T-helper 9 cell (primary cell): Measurements from ENCODE around the gene SEMA3A.
"Not testable (repeated sequence)": the region's sequence is repeated elsewhere in the genome, so short reads cannot be mapped to it uniquely, and the experiment has no call there.

Experiments
- DNase-seq: peaks from one replicate; pipeline ENCODE4 v3.0.0-alpha.2; 2020

SEMA3A gene

DNA sequence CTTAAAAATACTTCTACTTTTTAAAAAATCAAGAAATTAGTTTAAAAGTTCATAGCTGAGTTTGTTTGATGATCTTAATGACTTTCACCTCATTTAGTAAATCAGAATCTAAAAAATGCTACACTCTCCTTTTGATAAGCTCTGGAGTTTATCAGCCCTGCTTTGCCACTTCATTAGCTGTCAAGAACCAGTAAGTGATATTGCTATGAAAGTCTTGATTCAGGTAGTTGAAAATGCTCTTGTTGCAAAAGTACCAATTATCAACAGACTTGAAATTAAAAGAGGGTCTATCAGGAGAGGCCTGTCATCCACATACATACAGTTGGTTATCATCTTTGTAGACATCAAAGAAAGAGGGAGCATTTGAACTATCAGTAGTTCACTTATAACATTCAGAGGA lies 41.6 kb downstream of the SEMA3A start:
- no peak for DNase-seq

DNA sequence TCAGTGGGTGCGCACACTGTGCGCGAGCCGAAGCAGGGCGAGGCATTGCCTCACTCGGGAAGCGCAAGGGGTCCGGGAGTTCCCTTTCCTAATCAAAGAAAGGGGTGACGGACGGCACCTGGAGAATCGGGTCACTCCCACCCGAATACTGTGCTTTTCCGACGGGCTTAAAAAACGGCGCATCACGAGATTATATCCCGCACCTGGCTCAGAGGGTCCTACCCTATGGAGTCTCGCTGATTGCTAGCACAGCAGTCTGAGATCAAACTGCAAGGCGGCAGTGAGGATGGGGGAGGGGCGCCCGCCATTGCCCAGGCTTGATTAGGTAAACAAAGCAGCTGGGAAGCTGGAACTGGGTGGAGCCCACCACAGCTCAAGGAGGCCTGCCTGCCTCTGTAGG lies 44.2 kb downstream of the SEMA3A start:
- not testable (repeated sequence) for DNase-seq

DNA sequence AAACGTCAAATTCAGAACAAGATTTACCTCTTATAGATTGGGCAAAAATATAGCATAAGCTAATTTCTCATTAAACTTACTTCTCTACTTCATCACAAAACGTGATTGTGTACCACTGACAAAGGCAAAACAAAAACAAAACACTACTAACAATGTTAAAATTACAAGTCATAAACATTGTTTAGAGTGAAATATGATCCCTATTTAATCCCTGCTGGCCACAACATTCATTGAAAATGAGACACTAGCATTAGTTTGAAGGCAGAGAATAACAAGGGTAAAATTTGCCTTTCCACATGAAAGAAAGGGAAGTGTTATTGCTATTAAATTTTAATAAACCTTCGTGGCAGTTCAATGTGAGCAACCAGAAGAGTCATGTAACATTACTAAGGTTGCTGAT lies 45.0 kb downstream of the SEMA3A start:
- DNase-seq = no peak

DNA sequence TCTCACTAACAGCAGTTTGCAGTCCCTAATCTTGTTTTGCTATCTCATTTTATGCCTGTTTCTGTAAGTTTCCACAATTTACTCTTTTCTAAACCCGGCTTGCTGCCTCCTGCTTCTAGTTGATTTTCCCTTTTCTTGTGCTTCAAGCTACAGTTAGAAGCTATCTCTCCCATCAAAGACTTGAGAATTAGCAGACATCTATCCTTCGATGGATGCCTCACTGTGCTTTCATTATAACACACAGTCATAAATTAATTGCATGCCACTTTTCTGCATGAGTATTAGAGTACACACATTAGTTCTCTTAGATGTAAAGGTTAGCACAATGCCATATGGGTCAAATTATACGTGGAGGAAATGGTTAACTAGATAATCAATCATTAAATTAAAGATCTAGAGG lies 48.7 kb downstream of the SEMA3A start:
- DNase-seq = no peak

DNA sequence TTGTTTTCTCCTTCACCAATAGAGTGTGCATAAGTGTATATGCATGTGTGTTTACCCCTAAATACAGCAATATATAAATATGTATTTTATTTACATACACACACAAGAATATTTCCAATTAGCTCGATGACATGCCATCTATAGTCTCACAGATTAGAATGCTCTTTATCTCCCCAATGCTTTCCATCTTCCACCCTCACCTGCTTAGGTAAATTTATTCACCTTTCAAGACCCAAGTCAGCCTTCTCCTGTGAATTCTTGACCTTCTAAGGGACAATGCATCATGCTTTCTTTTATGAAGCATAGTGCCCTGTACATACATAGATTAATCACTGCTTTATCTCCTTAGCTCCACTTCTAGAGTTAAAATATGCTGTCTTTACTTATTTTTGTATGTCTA lies 49.7 kb downstream of the SEMA3A start:
- DNase-seq = no peak

DNA sequence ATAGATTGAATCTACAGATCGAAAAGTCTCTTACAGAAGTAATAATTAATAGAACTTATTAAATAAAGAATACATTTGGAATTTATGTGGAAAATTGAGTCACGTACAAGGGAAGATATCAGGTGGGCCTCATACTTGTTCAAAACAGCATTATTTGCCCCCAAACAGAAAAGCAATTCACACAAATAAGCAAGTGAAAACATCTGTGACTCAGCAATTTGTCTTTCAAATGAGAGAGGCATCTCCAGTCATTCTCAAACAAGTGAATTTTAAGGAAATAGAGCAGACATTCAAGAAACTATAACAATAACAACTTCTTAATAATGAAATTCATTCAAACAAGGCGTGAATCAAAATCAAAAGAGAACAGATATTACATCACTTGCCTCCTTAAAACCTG lies 50.1 kb downstream of the SEMA3A start:
- DNase-seq = no peak

DNA sequence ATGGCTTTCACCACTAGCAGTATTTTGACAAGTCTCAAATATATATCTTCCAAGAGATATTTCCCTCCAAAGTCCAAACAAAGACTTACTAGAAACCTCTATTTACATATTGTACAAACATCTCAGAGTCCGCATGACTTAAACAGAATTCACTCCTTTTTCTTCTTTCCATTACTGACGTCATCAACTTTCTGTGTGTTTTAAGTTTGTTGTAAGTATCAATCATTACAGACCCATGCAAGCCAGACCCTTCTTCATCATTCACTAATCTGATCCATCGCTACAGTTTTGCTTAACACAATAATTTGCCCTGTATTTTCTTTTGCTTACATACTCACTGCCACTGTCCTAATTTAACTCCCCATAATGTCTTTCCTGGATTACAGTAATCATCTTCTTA lies 51.9 kb downstream of the SEMA3A start:
- no peak for DNase-seq

DNA sequence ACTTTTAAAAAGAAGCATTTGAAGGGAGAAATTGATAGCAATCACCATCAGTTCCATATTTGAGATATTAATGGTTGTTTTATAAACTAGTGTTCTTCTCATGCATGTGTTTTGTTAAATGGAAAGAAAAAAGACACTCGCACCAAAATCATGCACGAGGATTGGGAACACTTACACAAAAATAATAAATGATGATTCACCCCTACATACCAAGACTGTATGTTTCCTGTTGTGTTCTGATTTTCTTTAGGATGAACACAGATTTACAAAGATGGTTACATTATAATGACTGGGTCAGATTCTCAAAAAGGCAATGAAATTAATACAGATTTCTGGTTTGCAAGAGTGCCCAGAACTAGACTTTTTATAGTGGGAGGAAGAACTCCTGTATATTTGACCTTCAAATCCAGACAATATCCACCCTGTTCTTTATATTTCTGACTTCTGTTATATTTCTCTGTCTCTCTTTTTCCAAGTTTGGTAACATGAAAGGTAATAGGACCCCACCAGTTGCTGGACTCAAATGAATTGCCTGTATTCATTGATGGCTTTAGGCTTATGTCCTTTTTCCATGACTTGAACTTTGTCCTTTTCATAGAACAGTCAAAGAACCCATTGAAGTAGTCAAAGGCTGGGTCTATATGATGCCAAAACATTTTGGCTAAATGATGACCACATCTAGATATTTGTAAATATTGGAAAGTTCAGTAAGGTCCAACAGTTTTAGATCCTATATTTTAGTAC lies 54.4 kb downstream of the SEMA3A start:
- DNase-seq = no peak

DNA sequence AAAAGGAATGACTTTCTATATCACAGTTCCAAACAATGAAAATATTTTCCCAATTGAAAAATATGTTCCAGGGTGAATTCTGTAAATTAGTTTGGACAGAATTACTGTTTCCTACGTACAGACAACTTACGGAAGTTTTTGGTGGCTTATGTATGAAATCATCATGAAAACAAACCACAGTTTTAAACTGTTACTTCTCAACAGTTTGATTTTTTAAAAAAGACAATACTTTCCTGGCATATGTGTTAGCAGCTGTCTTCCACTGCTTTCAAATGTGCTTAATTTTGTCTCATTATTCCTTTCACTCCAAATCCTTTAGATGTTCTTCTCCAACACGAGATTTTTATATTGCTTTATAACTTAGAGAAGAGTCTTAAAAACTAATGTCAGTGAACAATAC lies 56.2 kb downstream of the SEMA3A start:
- no peak for DNase-seq

DNA sequence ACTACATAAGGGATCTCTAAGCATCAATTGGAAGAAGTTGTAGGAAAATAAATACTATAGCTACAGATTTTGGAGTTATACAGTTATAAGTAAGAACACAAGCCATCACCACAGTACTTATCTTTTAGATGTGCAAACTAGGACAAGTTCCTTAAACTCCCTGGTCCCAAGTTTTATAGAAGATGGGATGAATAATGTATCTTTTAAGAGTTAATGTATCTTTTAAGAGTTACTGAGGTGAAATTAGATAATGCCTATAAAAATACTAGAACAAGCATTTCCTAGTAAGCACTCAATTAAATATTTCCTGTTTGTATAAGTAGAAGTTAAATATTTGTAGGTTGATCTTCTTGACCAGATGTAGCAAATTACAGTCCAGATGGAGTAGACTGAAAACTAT lies 56.8 kb downstream of the SEMA3A start:
- DNase-seq = no peak

DNA sequence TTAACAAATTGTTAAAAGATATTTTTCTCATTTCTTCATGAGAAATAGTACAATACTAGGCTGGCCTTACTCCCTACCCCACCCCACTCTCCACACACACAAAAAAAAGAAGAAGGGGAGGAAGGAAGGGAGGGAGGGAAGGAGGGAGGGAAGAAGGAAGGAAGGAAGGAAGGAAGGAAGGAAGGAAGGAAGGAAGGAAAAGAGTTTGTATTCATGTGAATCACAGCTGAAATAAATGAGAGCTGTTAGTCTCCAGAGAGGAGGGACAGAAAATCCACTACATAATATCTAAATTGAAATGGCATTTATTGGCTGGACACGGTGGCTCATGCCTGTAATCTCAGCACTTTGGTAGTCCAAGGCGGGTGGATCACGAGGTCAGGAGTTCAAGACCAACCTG lies 57.8 kb downstream of the SEMA3A start:
- DNase-seq = no peak

DNA sequence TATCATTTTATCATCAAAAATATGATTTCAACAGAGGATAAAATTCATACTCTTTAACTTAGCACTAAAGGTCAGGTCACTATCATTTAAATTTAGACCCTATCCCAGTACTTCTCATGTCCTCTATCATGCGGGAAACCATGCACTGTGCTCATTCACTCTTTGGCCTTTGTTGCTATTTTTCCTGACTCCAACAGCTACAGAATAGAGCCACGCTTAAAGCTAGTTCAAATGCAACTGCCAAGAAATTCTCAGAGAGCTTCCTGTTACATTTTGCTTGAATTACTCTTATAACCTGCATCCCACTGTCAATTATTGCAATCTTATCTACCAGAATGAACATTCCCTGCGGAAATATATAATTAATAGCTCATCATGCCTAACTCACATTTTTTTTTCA lies 58.3 kb downstream of the SEMA3A start:
- no peak for DNase-seq

DNA sequence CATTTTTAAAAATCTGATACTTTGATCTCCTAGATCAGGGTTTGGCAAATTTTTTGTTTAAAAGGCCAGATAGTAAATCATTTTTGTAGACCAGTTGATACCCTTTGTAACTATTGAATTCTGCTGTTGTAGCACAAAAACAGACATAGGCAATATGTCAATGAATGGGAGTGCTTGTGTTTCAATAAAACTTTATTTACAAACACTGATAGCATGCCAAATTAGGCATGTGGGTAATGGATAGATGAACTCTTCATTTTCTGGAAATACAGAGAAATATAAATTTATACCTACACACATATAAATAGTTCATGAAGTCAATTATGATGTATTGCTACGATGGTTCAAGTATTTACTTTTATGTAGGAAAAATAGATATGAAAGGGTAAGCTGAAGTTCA lies 60.4 kb downstream of the SEMA3A start:
- no peak for DNase-seq

DNA sequence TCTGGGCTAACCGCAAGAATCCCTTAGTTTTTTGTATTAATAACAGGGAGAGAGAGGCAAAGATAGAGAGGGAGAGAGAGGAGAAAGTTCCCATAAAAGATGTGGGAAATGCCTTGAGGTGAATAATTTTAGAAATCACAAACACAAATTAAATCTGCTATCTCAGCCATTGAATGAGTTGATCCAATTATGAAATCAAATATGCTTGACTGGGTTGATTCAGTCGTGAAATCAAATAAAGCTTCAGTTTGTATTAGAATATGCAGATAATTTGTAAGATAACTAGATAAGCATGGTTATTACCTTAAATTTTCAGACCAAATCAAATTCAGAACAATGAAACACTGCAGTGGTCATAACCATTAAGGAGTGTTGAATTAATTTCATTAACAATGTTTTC lies 68.9 kb downstream of the SEMA3A start:
- DNase-seq = no peak

DNA sequence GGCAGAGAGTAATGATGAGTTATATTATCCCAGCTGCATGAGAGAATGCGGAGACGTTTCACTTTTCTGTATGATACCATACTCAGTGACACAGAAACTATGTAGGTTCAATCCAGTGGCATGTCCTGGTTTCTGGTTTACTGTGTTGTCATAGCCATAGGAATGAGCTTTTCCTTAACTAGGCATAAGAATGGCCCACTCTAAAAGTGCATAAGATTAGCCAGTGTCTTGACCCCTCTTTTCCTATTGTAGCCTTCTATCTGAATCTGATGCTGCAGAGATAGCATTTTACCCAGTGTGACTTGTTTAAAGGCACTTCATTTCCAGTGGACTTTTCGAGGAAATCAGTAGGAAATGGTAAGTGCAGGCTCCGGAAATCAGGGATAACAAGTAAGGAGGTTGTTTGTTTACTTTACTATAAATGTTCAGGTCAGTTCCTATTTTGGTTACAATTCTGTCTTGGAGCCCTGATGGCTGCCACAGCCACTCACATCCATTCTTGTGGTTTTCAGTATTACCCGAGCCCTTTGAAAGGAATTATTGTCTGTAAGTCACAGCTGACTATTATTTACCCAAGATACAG lies 70.5 kb downstream of the SEMA3A start:
- DNase-seq = no peak

DNA sequence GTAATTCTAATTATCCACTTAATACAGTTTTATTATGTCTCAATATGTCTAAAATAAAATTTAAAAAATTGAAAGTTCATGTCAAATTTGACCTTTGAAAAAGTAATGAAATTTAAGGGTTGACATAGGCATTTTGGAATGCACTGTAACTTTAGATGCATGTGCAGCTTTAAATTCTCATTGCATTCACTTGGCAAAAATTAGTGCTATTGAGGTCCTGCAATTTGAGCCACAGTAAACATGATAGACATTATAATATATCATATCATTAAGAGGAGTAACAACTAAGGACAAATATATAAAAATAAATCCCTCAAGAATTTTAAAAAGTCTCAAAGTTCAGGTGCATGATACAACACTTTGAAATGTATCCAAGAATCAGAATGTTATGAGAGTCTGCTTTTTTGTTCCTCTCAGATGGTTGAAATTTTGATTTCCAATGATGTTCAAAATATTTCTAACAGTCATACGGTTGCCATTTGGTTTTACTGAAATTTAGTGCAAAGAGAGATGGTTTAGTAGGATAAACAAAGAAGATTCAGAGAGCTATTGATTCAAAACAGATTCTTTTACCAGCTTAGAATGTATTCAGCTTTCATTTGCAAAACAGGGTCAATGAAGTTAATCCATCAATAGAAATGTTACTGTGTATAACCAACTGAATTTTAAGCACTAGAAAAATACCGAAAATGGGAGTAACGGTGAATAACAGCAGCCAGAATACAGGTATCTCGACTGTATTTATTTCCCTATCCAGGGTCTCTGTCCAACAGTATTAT lies 71.8 kb downstream of the SEMA3A start:
- DNase-seq = no peak

DNA sequence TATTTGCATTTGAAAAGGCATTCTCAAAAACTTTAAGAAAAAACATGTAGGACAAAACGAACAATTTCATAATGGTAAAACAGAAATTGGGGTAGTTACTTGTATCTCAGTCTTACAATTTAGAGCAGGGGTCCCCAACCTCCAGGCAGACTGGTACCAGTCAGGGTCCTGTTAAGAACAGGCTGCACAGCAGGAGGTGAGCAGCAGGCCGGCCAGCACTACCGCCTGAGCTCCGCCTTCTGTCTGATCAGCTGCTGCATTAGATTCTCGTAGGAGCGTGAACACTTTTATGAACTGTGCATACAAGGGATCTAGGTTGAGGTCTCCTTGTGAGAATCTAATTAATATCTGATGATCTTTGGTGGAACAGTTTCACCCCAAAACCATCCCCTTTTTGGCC lies 77.3 kb downstream of the SEMA3A start:
- no peak for DNase-seq

DNA sequence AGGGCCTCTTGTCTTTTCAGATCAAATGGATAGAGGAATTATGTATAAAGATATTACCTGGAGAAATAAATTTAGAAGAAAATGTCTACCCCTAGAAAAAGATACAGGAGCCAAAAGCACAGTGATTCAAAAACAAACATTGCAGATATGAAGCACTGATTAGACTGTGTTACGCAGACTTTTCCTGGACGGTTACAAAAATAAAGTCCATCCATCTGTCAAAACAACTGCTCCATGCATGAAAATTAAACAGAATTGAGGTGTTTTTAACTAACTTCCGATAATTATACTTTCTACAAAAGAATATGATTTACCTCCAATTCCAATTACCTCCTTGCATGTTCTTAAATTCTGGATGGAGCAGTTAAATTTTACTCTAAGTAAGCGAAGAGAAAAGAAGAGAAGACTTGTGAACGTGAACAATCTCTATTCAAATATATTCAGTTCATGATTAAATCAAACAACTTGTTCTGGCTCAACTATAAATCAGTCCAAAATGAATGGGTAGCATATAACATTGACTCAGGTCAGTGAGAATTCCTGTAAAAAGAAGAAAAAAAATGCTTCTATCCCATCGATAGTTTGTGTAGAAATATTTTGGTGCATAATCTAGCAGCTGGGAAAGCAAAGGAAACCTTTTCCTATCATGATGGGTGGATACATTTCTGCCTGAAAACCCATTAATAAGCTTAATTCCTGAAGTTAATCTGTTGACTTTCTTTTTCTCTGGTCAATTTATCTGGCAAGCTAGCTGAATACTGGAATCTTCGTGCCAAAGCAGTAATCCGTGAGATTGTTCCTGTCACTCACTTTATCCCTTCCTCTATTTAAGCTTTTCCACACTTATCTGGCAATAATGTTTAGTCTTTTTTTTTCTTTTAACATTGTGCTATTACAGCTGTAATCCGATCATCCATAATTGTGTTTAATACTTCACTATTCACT lies 80.4 kb downstream of the SEMA3A start:
- no peak for DNase-seq

DNA sequence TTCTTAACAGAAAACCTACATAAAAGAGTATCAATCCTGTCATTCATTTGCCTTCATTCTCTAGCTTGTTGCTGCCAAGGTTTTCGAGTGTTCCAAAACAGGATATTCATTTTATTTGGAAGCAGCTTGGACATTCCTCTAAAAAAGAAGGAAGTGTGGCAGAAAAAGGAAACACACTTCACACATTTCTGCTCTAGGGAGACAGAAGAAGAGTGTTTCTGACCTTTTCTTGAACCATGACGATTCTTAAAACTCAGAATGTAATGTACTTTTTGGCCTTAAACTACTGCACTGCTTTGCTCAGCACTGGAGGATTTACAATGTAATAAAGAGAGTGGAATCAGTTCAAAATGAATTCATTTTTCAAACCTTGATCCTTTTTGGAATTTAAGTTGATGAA lies 81.3 kb downstream of the SEMA3A start:
- DNase-seq = no peak

DNA sequence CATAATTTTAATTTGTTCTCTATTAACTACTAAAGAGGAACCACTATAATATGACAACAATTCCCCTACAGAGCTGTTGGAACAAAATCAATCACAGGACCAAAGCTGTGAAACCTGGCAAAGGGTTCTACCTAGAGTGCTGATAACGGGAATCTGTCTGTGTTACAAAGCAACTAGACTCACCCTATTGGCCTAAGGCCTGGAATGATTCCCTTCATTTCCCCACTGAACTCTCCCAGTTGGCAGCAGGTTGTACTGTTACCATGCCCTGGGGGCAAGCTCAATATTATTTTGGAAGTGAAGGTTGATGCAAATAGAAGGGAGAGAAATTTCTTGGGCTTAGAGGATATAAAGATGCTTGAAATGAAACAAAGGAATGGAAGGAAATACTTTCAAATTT lies 81.8 kb downstream of the SEMA3A start:
- DNase-seq = no peak

DNA sequence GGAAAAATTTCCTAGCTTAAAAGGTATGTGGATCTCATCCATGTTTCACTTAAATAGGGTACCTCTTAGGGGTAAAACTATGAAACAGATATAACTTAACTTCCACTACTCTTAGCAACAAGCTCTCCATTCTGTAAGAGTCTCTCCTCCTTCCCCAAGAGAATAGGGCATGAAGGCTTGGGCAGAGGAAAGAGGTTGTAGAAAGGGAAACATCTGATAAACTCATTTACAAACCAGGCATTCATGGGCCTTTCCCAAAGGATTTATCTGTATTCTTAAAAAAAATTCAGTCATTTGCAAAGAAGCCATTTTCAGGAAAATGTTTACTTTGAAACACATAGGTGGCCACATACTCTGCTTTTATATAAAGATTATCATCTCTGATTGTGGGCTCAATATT lies 82.7 kb downstream of the SEMA3A start:
- DNase-seq = no peak

DNA sequence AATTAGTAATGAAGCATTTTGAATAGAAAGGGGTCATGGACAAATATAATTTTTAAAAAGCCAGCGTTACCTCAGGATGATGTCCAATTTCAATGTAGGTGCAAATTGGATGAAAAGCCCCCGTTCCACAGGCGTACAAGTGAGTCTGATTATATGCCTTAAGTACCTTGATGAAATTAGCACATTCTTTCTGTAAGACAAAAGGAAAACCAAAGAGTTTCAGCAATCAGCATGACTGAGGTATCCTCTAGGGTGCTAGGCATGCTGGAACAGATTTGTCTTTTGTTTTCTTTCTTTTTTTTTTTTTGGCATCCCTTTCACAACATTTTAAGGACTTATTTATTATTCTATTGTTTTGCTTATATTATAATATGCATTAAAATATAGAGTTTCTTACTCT lies 84.2 kb downstream of the SEMA3A start:
- no peak for DNase-seq

DNA sequence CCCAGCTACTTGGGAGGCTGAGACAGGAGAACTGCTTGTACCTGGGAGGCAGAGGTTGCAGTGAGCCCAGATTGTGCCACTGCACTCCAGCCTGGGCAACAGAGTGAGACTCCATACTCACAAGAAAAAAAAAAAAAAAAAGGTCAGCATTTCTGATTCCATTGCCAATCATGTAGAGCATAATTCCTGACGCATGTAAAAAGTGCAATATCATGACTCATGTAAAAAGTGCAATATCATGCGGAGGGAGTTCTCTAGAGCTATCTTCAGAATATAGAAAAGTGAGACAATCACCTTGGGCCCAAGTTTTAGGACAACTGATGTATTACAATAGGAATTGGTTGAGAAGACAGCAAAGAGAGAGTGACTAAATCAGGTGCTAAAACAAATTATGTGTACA lies 85.8 kb downstream of the SEMA3A start:
- no peak for DNase-seq
